ENCODE results near the gene TM4SF1. TPM values are rescaled to one million over a fixed set of nuclear protein-coding genes. Genes with fewer than 3 reads are reported as not detected.

The TM4SF1 gene
- total RNA-seq, 1 donor from 2014 or later, result not detected

DNA sequence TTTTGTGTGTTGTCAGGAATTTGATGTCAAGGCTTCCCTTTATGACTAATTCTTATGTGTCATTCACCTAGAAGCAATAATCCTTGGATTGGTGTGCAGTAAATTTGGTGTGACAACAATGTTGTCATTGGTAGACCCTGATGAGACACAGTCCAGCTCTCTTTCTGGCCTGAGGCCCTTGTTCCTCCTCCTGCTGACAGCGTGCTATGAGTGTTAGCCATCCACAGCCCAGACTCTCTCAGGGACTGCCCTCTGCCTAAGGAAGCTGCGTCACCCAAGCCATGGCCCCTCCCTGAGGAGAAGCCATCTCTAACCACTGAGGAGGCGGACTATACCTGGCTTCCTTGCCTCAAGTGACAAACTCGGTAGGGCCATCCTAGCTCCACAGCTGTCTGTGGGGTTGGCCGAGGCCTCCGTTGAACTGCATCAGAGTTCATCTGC lies 13.3 kb upstream of the TM4SF1 start:
- H3K9ac ChIP-seq, result no peak overlapping the region
- no peak for DNase-seq (ENCODE audit: low spot score)
- no peak for TF ChIP-seq EZH2 (IDR thresholded peaks at IDR 0.05)
- no peak overlapping the region for H3K27ac ChIP-seq
- H3K27me3 ChIP-seq, result no peaks in the 10 kb centered on the region
- Mint-ChIP-seq H3K36me3 (no peaks in the 10 kb centered on the region), H3K27ac (no peak overlapping the region), H3K9me3 (peaks cover 16% of the 10 kb centered on the region), H3K4me3 (no peak overlapping the region), H3K4me1 (peaks cover 7% of the 10 kb centered on the region), H3K27me3 (ENCODE audit: insufficient read depth, low read depth) (peaks cover 3% of the 10 kb centered on the region)
- no peak overlapping the region for H3K4me2 ChIP-seq
- no peaks in the 10 kb centered on the region for H3K4me1 ChIP-seq
- no peaks in the 10 kb centered on the region for H4K20me1 ChIP-seq (ENCODE audit: low read depth)
- H3K79me2 ChIP-seq (ENCODE audit: low read depth), result no peaks in the 10 kb centered on the region
- no peak overlapping the region for H2AFZ ChIP-seq (replicated peaks)
- no peak overlapping the region for H3K4me3 ChIP-seq
- H3F3A ChIP-seq (ENCODE audit: low read depth), result no peaks in the 10 kb centered on the region
- H3K9me3 ChIP-seq (ENCODE audit: low read depth), result no peaks in the 10 kb centered on the region
- no peaks in the 10 kb centered on the region for H3K36me3 ChIP-seq

DNA sequence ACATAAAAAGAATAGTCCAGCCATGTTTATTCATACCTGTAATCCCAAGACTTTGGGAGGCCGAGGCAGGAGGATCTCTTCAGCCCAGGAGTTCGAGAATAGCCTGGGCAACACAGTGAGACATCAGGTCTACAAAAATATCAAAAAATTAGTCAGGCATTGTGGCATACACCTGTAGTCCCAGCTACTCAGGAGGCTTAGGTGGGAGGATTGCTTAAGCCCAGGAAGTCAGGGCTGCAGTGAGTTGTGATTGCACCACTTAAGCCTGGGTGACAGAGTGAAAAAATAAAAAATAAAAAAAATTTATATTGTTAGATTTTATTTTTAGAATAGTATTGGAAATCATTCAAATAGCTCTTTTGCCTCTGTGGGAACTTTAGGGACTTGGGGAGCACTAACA lies 12.8 kb upstream of the TM4SF1 start:
- H2AFZ ChIP-seq (replicated peaks), result no peak overlapping the region
- no peak overlapping the region for H3K27ac Mint-ChIP-seq
- no peaks in the 10 kb centered on the region for H4K20me1 ChIP-seq (ENCODE audit: low read depth)

DNA sequence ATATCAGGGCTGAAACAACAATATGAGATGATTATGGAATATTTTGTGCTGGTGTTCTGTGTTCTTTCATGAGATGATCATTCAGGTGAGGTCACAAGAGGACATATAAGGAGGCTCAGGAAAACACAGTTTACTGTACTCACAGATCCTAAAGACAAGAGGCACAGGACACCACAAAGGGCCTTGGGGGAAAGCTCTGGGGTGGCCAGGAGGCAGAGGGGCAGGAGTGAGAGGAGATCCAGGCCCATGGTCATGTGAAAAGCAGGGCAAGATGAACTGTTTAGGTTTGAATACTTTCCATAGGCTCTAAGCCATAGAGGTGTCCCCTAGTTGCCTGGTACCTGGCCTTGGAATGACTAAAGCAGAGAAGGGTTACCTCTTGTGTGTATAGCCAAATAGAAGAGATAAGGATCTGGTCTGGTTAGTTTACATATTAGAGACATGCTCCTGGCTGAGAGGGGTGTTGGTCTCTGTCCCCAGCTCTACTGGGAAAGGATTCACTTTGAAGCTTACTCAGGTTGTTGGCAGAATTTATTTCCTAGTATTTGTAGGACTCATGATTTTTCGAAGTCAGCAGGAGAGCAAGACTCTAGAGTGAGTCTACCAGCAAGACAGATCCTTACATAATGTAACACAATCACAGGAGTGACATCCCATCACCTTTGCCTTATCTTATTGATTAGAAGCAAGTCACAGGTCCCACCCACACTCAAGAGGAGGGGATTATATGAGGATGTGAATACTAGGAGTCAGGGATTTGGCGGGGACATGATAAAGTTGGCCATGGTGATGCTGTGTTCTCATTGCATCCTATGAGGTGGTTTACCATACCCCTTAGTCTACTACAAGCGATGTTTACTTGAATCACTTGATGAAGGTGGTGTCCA lies 11.3 kb upstream of the TM4SF1 start:
- H3K27ac Mint-ChIP-seq, result no peak overlapping the region
- peaks cover 7% of the 10 kb centered on the region for H3K4me1 Mint-ChIP-seq
- H3K4me2 ChIP-seq, result no peak overlapping the region
- H3K9me3 Mint-ChIP-seq, result peaks cover 16% of the 10 kb centered on the region
- no peaks in the 10 kb centered on the region for H3K9me3 ChIP-seq (ENCODE audit: low read depth)
- no peak for DNase-seq (ENCODE audit: low spot score)
- no peaks in the 10 kb centered on the region for H3K36me3 ChIP-seq
- H3K4me3 ChIP-seq, result no peak overlapping the region
- TF ChIP-seq EZH2 (IDR thresholded peaks at IDR 0.05) (no peak), EZH2phosphoT487 (IDR thresholded peaks at IDR 0.05) (no peak)
- TF ChIP-seq, protein P1, sequence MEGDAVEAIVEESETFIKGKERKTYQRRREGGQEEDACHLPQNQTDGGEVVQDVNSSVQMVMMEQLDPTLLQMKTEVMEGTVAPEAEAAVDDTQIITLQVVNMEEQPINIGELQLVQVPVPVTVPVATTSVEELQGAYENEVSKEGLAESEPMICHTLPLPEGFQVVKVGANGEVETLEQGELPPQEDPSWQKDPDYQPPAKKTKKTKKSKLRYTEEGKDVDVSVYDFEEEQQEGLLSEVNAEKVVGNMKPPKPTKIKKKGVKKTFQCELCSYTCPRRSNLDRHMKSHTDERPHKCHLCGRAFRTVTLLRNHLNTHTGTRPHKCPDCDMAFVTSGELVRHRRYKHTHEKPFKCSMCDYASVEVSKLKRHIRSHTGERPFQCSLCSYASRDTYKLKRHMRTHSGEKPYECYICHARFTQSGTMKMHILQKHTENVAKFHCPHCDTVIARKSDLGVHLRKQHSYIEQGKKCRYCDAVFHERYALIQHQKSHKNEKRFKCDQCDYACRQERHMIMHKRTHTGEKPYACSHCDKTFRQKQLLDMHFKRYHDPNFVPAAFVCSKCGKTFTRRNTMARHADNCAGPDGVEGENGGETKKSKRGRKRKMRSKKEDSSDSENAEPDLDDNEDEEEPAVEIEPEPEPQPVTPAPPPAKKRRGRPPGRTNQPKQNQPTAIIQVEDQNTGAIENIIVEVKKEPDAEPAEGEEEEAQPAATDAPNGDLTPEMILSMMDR (IDR thresholded peaks at IDR 0.05), result no peak
- no peak overlapping the region for H3K27ac ChIP-seq
- H2AFZ ChIP-seq (replicated peaks), result no peak overlapping the region
- H3F3A ChIP-seq (ENCODE audit: low read depth), result no peaks in the 10 kb centered on the region
- H3K79me2 ChIP-seq (ENCODE audit: low read depth), result no peaks in the 10 kb centered on the region
- H3K4me3 Mint-ChIP-seq, result no peak overlapping the region
- peaks cover 3% of the 10 kb centered on the region for H3K27me3 Mint-ChIP-seq (ENCODE audit: insufficient read depth, low read depth)
- no peaks in the 10 kb centered on the region for H3K27me3 ChIP-seq
- no peaks in the 10 kb centered on the region for H4K20me1 ChIP-seq (ENCODE audit: low read depth)
- no peaks in the 10 kb centered on the region for H3K4me1 ChIP-seq
- H3K9ac ChIP-seq, result no peak overlapping the region
- H3K36me3 Mint-ChIP-seq, result no peaks in the 10 kb centered on the region

More for the DNA sequence above, 12.8 kb upstream of the TM4SF1 start:
- H3K4me3 Mint-ChIP-seq, result no peak overlapping the region
- DNase-seq (ENCODE audit: low spot score), result no peak
- H3K4me1 Mint-ChIP-seq, result peaks cover 7% of the 10 kb centered on the region
- Histone ChIP-seq H3K9ac (no peak overlapping the region), H3K4me1 (no peaks in the 10 kb centered on the region), H3K27ac (no peak overlapping the region), H3K79me2 (ENCODE audit: low read depth) (no peaks in the 10 kb centered on the region), H3K9me3 (ENCODE audit: low read depth) (no peaks in the 10 kb centered on the region), H3K4me3 (no peak overlapping the region), H3K36me3 (no peaks in the 10 kb centered on the region), H3F3A (ENCODE audit: low read depth) (no peaks in the 10 kb centered on the region), H3K27me3 (no peaks in the 10 kb centered on the region), H3K4me2 (no peak overlapping the region)
- peaks cover 3% of the 10 kb centered on the region for H3K27me3 Mint-ChIP-seq (ENCODE audit: insufficient read depth, low read depth)
- H3K9me3 Mint-ChIP-seq, result peaks cover 16% of the 10 kb centered on the region
- TF ChIP-seq EZH2 (IDR thresholded peaks at IDR 0.05) (no peak), EZH2phosphoT487 (IDR thresholded peaks at IDR 0.05) (no peak)
- TF ChIP-seq, protein P1 (IDR thresholded peaks at IDR 0.05), result no peak
- no peaks in the 10 kb centered on the region for H3K36me3 Mint-ChIP-seq

DNA sequence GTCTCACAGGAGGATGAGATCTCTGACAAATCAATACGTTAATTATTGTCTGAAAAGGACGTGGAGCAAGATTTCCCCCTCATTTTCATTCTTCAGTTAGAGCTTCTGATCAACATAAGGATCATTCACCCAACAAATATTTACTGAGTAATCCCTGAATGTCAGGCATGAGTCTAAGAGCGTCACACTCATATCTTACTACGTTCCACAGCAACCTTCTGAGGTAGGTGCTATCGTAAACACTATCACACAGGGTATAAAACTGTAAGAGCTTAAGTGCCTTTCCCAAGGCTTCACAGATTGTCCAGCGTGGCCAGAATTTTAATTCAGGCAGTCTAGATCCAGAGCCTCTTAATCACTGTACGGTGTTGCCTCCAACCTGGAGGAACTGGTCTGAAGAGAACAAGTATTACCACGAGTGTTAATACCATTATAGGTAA lies 10.6 kb upstream of the TM4SF1 start:
- Mint-ChIP-seq H3K36me3 (no peaks in the 10 kb centered on the region), H3K4me1 (peaks cover 7% of the 10 kb centered on the region), H3K27me3 (ENCODE audit: insufficient read depth, low read depth) (peaks cover 3% of the 10 kb centered on the region), H3K27ac (no peak overlapping the region), H3K9me3 (peaks cover 16% of the 10 kb centered on the region), H3K4me3 (no peak overlapping the region)
- Histone ChIP-seq H3K36me3 (no peaks in the 10 kb centered on the region), H3K4me2 (no peak overlapping the region), H3K4me3 (no peak overlapping the region), H3K9me3 (ENCODE audit: low read depth) (no peaks in the 10 kb centered on the region), H3K4me1 (no peaks in the 10 kb centered on the region), H3K27ac (no peak overlapping the region), H2AFZ (replicated peaks) (no peak overlapping the region), H4K20me1 (ENCODE audit: low read depth) (no peaks in the 10 kb centered on the region), H3K79me2 (ENCODE audit: low read depth) (no peaks in the 10 kb centered on the region), H3K27me3 (no peaks in the 10 kb centered on the region), H3F3A (ENCODE audit: low read depth) (no peaks in the 10 kb centered on the region), H3K9ac (no peak overlapping the region)
- no peak for DNase-seq (ENCODE audit: low spot score)
- TF ChIP-seq, protein P1 (IDR thresholded peaks at IDR 0.05), result no peak
- TF ChIP-seq EZH2phosphoT487 (IDR thresholded peaks at IDR 0.05) (no peak), EZH2 (IDR thresholded peaks at IDR 0.05) (no peak)
